NCI-H526 treated with DMSO at 0.1 percent for 48 hours (cell line): ENCODE measurements around the gene TMEM106C.

Source experiments
- DNase-seq: peaks from one replicate; lab custom pipeline; 2025; lab: John Stamatoyannopoulos, UW

The TMEM106C gene

DNA sequence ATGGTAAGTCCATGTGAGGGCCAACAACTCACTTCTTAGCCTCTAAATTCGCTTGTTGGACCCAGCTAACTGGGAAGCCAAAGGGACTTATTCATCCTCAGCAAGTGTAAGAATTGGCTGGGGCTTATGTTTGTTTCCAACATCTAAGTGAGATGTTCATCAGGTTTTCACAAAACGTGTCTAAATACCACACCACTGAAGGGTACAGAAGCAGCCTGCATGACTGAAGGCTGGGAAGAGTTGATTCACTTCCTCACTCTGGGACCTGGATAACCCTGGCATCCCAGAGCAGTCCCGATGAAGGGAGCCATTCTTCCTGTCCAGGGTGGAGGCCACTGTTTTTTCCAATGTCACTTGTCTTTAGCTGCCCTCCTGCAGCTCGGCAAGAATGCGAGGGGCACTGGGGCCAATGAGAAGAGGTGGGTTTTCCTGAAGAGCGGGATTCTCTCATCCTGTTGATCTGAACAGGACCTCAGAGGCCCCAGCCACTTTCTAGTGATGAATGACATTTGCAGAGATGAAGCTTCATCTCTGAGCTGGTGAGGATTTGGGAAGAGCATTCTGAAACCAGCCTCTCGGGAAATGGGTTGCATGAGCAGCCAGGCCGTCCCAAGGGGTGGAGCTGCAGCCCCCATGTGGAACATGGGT is 53.1 kb downstream of the TMEM106C start:
- DNase-seq = no peak

DNA sequence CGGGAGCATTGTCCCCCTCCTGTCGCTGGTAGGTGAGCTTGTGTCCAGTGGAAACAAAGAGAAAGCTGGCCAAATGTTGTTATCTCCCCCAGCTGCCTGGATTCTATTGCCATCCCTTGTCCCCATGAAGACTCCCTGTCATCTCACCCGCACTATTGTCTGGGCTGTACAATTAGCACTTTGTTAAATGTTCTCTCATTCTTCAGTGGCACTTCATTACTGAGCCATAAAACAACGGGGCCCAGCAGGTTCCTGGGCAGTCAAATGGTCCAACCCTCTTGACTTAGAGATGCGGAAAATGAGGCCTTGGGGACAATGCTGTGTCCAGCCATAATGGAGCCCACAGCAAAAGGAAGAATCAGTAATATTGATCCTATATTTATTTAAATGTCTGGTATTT is 54.1 kb downstream of the TMEM106C start:
- no peak for DNase-seq

DNA sequence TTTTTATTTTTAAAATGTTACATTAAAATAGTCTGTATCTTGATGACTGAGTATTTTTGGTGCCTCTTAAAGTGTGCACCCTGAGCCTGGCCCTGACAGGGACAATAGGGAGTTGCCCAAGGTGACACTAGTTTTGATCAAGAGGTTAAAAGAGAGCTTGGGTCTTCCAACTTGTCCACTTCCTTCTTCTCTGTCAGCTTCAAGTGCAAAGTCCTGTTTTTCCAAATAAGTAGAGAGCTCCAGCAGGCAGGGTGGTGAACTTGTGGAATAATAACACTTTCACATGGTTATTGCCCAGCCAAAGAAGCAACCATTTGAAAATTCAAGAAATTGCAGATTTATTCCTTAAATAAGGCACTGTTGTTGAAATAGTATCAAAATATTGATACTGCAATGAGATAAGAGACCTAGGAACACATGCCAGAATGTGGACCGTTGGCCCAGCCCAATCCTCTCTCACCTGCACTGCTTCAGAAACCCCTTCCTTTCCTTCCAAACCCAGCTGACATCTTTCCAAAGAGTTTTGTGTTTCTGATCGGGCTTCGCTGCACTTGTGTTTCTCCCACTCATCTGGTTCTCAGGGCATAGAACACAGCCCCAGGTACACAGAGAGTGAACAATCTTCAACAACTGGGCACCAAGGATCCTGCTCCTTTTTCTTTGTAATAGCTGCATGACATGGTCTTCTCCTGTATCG is 54.7 kb downstream of the TMEM106C start:
- DNase-seq = no peak
